Right lobe of liver (tissue), 6 donors: ENCODE data around the gene MIPEP. TPM values are rescaled to one million over a fixed set of nuclear protein-coding genes. Genes with fewer than 3 reads are reported as not detected.
"Not testable (repeated sequence)": the region's sequence is repeated elsewhere in the genome, so short reads cannot be mapped to it uniquely, and the experiment has no call there.

Experiments
- ATAC-seq, 4 donors: fragments of 200-7000 bp; cut with Tn5 transposase; one replicate each; pipeline ENCODE4 v1.9.1; 2020; ENCODE audit warnings: mild to moderate bottlenecking in 4 of 4, moderate library complexity in 4 of 4
- DNase-seq, 3 donors: peaks; one replicate each; pipeline ENCODE4 v3.0.0-alpha.2; 2020
- H3K27ac ChIP-seq, 3 donors: fragments of 200-600 bp; one replicate each; pipeline ENCODE4 v1.8.0; 2022
- H3K27me3 ChIP-seq, 2 donors: fragments of 200-600 bp; one replicate each; pipeline ENCODE4 v1.8.0; 2022
- H3K36me3 ChIP-seq, 4 donors: fragments of 200-600 bp; sonication (generic) in 1 of 4; one replicate each; pipeline versions ENCODE4 v1.5.1 to v1.8.0; 2017 to 2022; ENCODE audit warnings: control low read depth in 1 of 4
- H3K4me1 ChIP-seq, 4 donors: fragments of 200-600 bp; sonication (generic) in 1 of 4; one replicate each; pipeline versions ENCODE4 v1.5.1 to v1.8.0; 2017 to 2022; ENCODE audit warnings: control low read depth in 1 of 4
- H3K4me3 ChIP-seq, 3 donors: fragments of 200-600 bp; one replicate each; pipeline ENCODE4 v1.8.0; 2022
- H3K9me3 ChIP-seq, 4 donors: fragments of 200-600 bp; sonication (generic) in 1 of 4; one replicate each; pipeline versions ENCODE4 v1.5.1 to v1.8.0; 2017 to 2022; ENCODE audit warnings: control low read depth in 1 of 4
- POLR2A ChIP-seq: fragments of 450-650 bp; IDR thresholded peaks from one replicate; pipeline ENCODE4 v1.6.1; 2017; ENCODE audit warnings: antibody characterized with exemption, mild to moderate bottlenecking
- WGBS: methylation state at CpG from one replicate; pipeline ENCODE4 v1.1.6; 2018; ENCODE audit warnings: low coverage, low lambda C conversion rate; ENCODE audit not compliant: insufficient coverage; ENCODE audit errors: missing lambda C conversion rate; 5-methylcytosine and 5-hydroxymethylcytosine counted together
- intact Hi-C, 2 donors: fragments of 100-400 bp; cut with DNase I; formaldehyde crosslinking; loops; one replicate each; pipeline versions ENCODE4 v1.11.2 to v1.14.1; 2022
- total RNA-seq, 6 experiments: library from RNA; depleted of rRNA in 2 of 6; stranded (reverse); fragments of >200 nt in 2 of 6; fragmentation: NEBNext Ultra II Directional in 3 of 6; extraction: Animal tissue kit (Norgen Biotek cat#: 25700) in 3 of 6; gene quantifications; one replicate each; pipeline versions ENCODE4 v1.1.0 to v1.2.4, GENCODE V29; 2016 to 2023
- TF ChIP-seq, protein P1 (sequence below), 4 donors: fragments of 200-600 bp in 3 of 4; fragments of 450-650 bp in 1 of 4; IDR thresholded peaks; one replicate each; pipeline versions ENCODE4 v1.5.1 to v1.8.0; 2016 to 2022; ENCODE audit warnings: antibody characterized with exemption in 4 of 4, mild to moderate bottlenecking in 2 of 4
- donor health status: DM: no; HTN: yes; CAD: no.
- donor health status: DM: no; HTN: no; CAD: no.
- donor health status: DM: no; HTN: no; CAD: no.
- donor health status: DM: no; HTN: yes; CAD: no.
- donor health status: DM: no; HTN: yes; CAD: no.

MIPEP gene
- total RNA-seq, 6 experiments from 2014 or later, result 8.2 to 15.2 (median 11.8) TPM

DNA sequence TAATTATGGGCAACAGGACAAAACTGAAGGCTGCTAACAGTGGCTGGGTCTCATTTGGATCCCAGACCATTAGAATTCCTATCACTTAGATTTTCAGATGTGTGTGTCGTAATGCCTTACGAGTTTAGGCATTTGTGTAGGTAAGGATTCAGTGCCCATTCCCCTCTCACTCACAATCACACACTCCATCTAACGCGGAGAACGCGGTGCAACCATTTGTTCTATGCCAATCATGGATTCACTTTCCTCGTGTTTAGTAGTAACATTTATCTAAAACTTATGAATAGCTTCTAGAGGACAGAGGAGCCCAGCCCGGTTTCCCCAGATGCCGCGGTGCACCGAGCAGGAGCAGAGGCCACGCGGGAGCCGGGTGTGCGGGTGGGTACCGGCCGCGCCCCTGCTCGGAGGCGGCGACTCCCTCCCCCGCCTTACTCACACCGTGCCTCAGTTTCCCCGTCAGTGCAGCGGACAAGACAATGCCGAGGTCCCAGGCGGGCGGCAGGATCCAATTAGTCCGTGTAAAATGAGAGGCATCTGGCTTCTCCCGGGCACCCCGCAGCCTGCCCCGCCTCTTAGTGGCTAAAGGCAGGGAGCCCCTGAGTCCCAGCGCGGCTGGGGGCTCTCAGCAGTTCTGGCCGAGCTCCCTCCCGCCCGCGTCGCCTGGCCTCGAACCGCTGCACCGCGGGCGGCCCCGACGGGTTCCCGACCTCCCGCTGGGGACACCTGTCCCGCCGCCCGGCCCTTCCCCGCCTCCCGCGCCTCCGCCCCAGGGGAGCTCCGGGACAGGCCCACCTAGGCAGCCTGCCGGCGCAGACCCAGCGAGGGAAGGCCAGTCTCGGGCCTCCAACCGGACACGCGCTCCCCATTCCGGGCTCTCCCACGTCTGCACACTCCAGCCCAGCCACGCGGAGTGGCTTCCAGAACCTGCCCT is 14.0 kb upstream of the MIPEP start:
- peak in 1 of 3 donors; percentile 56 for DNase-seq

GRCh38 chr13:23901365-23901764 is 12.2 kb upstream of the MIPEP start:
- WGBS, result 60% methylated on average over 3 of the region's 4 CpGs

More for the DNA sequence above, 14.0 kb upstream of the MIPEP start:
- ATAC-seq, result peak; percentile 28 to 51 (median 38)
- 27% methylated on average over 13 of the region's 67 CpGs for WGBS
- no peak overlapping the region for H3K27ac ChIP-seq
- no peaks in the 10 kb centered on the region for H3K9me3 ChIP-seq
- H3K36me3 ChIP-seq, result no peaks in the 10 kb centered on the region
- no peak for TF ChIP-seq POLR2A
- TF ChIP-seq, protein P1, sequence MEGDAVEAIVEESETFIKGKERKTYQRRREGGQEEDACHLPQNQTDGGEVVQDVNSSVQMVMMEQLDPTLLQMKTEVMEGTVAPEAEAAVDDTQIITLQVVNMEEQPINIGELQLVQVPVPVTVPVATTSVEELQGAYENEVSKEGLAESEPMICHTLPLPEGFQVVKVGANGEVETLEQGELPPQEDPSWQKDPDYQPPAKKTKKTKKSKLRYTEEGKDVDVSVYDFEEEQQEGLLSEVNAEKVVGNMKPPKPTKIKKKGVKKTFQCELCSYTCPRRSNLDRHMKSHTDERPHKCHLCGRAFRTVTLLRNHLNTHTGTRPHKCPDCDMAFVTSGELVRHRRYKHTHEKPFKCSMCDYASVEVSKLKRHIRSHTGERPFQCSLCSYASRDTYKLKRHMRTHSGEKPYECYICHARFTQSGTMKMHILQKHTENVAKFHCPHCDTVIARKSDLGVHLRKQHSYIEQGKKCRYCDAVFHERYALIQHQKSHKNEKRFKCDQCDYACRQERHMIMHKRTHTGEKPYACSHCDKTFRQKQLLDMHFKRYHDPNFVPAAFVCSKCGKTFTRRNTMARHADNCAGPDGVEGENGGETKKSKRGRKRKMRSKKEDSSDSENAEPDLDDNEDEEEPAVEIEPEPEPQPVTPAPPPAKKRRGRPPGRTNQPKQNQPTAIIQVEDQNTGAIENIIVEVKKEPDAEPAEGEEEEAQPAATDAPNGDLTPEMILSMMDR (IDR thresholded peaks at IDR 0.05), result no peak
- peaks cover 0 to 7% (median 0%) of the 10 kb centered on the region in 4 donors for H3K4me1 ChIP-seq
- intact Hi-C loops, result no loop called here
- H3K27me3 ChIP-seq, result peaks cover 0 to 4% of the 10 kb centered on the region in 2 donors
- H3K4me3 ChIP-seq, result no peak overlapping the region

GRCh38 chr13:23899555-23899954 is 10.4 kb upstream of the MIPEP start:
- Histone ChIP-seq H3K9me3 (no peaks in the 10 kb centered on the region), H3K4me3 (no peak overlapping the region), H3K27ac (no peak overlapping the region), H3K36me3 (no peaks in the 10 kb centered on the region), H3K27me3 (peaks cover 0 to 4% of the 10 kb centered on the region in 2 donors), H3K4me1 (peaks cover 0 to 7% (median 0%) of the 10 kb centered on the region in 4 donors)
- TF ChIP-seq POLR2A, result no peak
- TF ChIP-seq, protein P1 (IDR thresholded peaks at IDR 0.05), result peak; percentile 25 to 59 (median 40)
- peak in 2 of 4 donors; percentile 72 to 78 for ATAC-seq
- WGBS, result 25% methylated on average over 4 of the region's 4 CpGs
- intact Hi-C loops, result no loop called here
- no peak for DNase-seq

More at GRCh38 chr13:23901365-23901764, 12.2 kb upstream of the MIPEP start:
- TF ChIP-seq, protein P1 (IDR thresholded peaks at IDR 0.05), result no peak
- no peak for TF ChIP-seq POLR2A
- intact Hi-C loops, result no loop called here
- ATAC-seq (no peak), DNase-seq (no peak)
- Histone ChIP-seq H3K4me1 (peaks cover 0 to 7% (median 0%) of the 10 kb centered on the region in 4 donors), H3K36me3 (no peaks in the 10 kb centered on the region), H3K27me3 (peaks cover 0 to 4% of the 10 kb centered on the region in 2 donors), H3K27ac (no peak overlapping the region), H3K9me3 (no peaks in the 10 kb centered on the region), H3K4me3 (no peak overlapping the region)

DNA sequence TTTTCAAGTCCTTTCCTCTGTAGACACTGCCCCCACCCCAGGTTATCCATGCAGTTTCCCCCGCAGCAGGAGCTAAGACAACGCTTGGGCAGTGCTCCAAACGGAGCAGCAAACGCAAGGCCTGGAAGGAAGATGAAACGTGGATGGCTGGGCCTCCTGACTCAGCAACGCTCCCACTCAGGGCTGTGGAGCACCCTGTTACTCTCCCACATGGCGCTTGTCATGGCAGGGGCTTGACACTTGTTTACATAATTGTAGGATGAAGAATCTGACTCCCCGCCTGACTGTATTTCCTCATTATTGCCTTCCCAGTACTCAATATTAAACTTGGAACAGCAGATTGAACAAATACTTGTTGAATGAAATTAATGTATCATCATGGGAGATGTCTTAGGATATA is 8.9 kb upstream of the MIPEP start:
- no peaks in the 10 kb centered on the region for H3K9me3 ChIP-seq
- no peak overlapping the region for H3K4me3 ChIP-seq
- intact Hi-C loops, result no loop called here
- no peaks in the 10 kb centered on the region for H3K36me3 ChIP-seq
- WGBS, result 63% methylated on average over 1 of the region's 8 CpGs
- peaks cover 0 to 4% of the 10 kb centered on the region in 2 donors for H3K27me3 ChIP-seq
- no peak for ATAC-seq
- DNase-seq, result no peak
- TF ChIP-seq, protein P1 (IDR thresholded peaks at IDR 0.05), result no peak
- H3K4me1 ChIP-seq, result peaks cover 0 to under 1% (median 0%) of the 10 kb centered on the region in 4 donors
- no peak overlapping the region for H3K27ac ChIP-seq

DNA sequence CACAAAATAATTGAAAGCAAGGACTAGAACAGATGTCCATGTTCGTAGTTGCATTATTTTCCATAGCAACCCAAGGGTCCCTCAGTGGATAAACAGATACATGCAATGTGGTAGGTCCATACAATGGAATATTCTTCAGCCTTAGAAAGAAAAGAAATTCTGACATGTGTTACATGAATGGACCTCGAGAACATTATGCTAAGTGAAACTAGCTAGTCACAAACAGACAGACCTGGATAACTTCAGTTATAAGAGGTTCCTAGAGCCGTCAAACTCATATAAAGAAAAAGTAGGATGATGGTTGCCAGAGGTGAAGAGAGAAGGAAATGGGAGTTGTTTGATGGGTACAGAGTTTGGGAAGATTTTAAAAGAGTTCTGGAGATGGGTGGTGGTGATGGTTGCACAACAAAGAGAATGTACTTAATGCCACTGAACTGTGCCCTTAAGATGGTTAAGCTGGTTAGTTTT is 8.3 kb upstream of the MIPEP start, which contains the start of gene C1QTNF9B:
C1QTNF9B (minus strand) TSS at position 51 of the 468 bp plus-strand sequence.
- not testable (repeated sequence) for H3K27me3 ChIP-seq, DNase-seq
- WGBS, result 57% methylated on average over 3 of the region's 3 CpGs

GRCh38 chr13:23894746-23895145 is 5.5 kb upstream of the MIPEP start:
- H3K4me1 ChIP-seq, H3K27ac ChIP-seq, H3K27me3 ChIP-seq, DNase-seq, intact Hi-C loops, H3K4me3 ChIP-seq, H3K9me3 ChIP-seq, ATAC-seq, H3K36me3 ChIP-seq: not testable (repeated sequence)
- 33% methylated on average over 1 of the region's 12 CpGs for WGBS

More for the DNA sequence above, 8.3 kb upstream of the MIPEP start, which contains the start of gene C1QTNF9B:
- H3K9me3 ChIP-seq, H3K4me3 ChIP-seq, H3K27ac ChIP-seq, H3K4me1 ChIP-seq, H3K36me3 ChIP-seq, ATAC-seq, intact Hi-C loops: not testable (repeated sequence)

- ATAC-seq, H3K4me3 ChIP-seq, DNase-seq, H3K27ac ChIP-seq, intact Hi-C loops, H3K9me3 ChIP-seq, H3K27me3 ChIP-seq, H3K36me3 ChIP-seq, H3K4me1 ChIP-seq: not testable (repeated sequence)
- no CpG with 5 or more reads among the region's 4 CpGs for WGBS
These were observed 4.6 kb upstream of the MIPEP start for GRCh38 chr13:23893791-23894190.
